WTC11 (cell line): ENCODE data around the gene CACNA1C. TPM values are rescaled to one million over a fixed set of nuclear protein-coding genes. Genes with fewer than 3 reads are reported as not detected.

Experiments
- ATAC-seq: fragments of 200-7000 bp; cut with Tn5 transposase; 2 replicates; pipeline ENCODE4 v1.10.0; 2021; ENCODE audit warnings: mild to moderate bottlenecking, moderate library complexity
- CTCF ChIA-PET: fragments of 300-600 bp; sonication (Branson Sonifier 250); formaldehyde crosslinking; loops from one replicate; lab custom pipeline; 2021; ENCODE audit warnings: antibody characterized with exemption; lab: Charles Lee
- POLR2A ChIA-PET: fragments of 350-600 bp; sonication (Branson Sonifier 250); formaldehyde crosslinking; loops from one replicate; lab custom pipeline; 2021; ENCODE audit warnings: antibody characterized with exemption; lab: Charles Lee
- DNase-seq: peaks from one replicate; pipeline ENCODE4 v3.0.0; 2021; ENCODE audit warnings: low spot score
- H3K27ac Mint-ChIP-seq: 2 replicates; pipeline ENCODE4 v1.8.0; 2021; ENCODE audit warnings: mixed read lengths
- H3K27me3 Mint-ChIP-seq: 2 replicates; pipeline ENCODE4 v1.8.0; 2021; ENCODE audit warnings: low read depth, mild to moderate bottlenecking, moderate library complexity, mixed read lengths
- H3K36me3 Mint-ChIP-seq: 2 replicates; pipeline ENCODE4 v1.8.0; 2021; ENCODE audit warnings: mixed read lengths
- H3K4me1 Mint-ChIP-seq: 2 replicates; pipeline ENCODE4 v1.8.0; 2022; ENCODE audit warnings: mixed read lengths
- H3K4me3 Mint-ChIP-seq: 2 replicates; pipeline ENCODE4 v1.8.0; 2021; ENCODE audit warnings: mild to moderate bottlenecking, moderate library complexity, mixed read lengths
- H3K9me3 Mint-ChIP-seq: 2 replicates; pipeline ENCODE4 v1.8.0; 2021; ENCODE audit warnings: mixed read lengths
- ATF1 ChIP-seq: sonication (generic); formaldehyde crosslinking; IDR thresholded peaks from 2 replicates; pipeline ENCODE4 v1.8.1; 2023; ENCODE audit warnings: mild to moderate bottlenecking, moderate library complexity, missing genetic modification reagents
- ATF2 ChIP-seq: sonication (generic); formaldehyde crosslinking; IDR thresholded peaks from 2 replicates; pipeline ENCODE4 v1.8.1; 2022; ENCODE audit warnings: low read depth, missing genetic modification reagents, borderline replicate concordance
- ATF3 ChIP-seq: sonication (generic); formaldehyde crosslinking; conservative IDR thresholded peaks from 2 replicates; pipeline ENCODE4 v1.8.1; 2022; ENCODE audit warnings: mild to moderate bottlenecking, missing genetic modification reagents
- ELF4 ChIP-seq: sonication (generic); formaldehyde crosslinking; IDR thresholded peaks from 2 replicates; pipeline ENCODE4 v1.8.1; 2022; ENCODE audit warnings: low read depth, mild to moderate bottlenecking, moderate library complexity, missing genetic modification reagents
- EMX1 ChIP-seq: fragments of 250-450 bp; sonication (Bioruptor Pico); IDR thresholded peaks from 2 replicates; pipeline ENCODE4 v1.8.0; 2021; ENCODE audit warnings: mild to moderate bottlenecking
- FOXP1 ChIP-seq: sonication (generic); formaldehyde crosslinking; IDR thresholded peaks from 2 replicates; pipeline ENCODE4 v1.8.0; 2022; ENCODE audit warnings: missing genetic modification reagents, mild to moderate bottlenecking, moderate library complexity, borderline replicate concordance
- GRHL2 ChIP-seq: fragments of 250-450 bp; sonication (Bioruptor Pico); IDR thresholded peaks from 2 replicates; pipeline ENCODE4 v1.8.0; 2022; ENCODE audit warnings: mild to moderate bottlenecking, moderate library complexity; ENCODE audit not compliant: insufficient replicate concordance, severe bottlenecking
- HMGA2 ChIP-seq: fragments of 250-450 bp; sonication (Bioruptor Pico); IDR thresholded peaks from 2 replicates; pipeline ENCODE4 v1.4.0; 2021; ENCODE audit warnings: mild to moderate bottlenecking, moderate library complexity
- IRF2 ChIP-seq: sonication (generic); formaldehyde crosslinking; IDR thresholded peaks from 2 replicates; pipeline ENCODE4 v1.8.0; 2022; ENCODE audit warnings: low read depth, missing genetic modification reagents, borderline replicate concordance
- JAZF1 ChIP-seq: fragments of 250-450 bp; sonication (Bioruptor Pico); IDR thresholded peaks from 2 replicates; pipeline ENCODE4 v1.9.0; 2021; ENCODE audit warnings: moderate library complexity, mild to moderate bottlenecking, inconsistent platforms
- JUN ChIP-seq: sonication (generic); formaldehyde crosslinking; IDR thresholded peaks from 2 replicates; pipeline ENCODE4 v1.8.0; 2023; ENCODE audit warnings: mild to moderate bottlenecking, missing genetic modification reagents
- KAT7 ChIP-seq: sonication (generic); formaldehyde crosslinking; IDR thresholded peaks from 2 replicates; pipeline ENCODE4 v1.8.1; 2023; ENCODE audit warnings: missing genetic modification reagents, mild to moderate bottlenecking, borderline replicate concordance
- NFE2L1 ChIP-seq: sonication (generic); formaldehyde crosslinking; IDR thresholded peaks from 2 replicates; pipeline ENCODE4 v1.8.1; 2023; ENCODE audit warnings: missing genetic modification reagents
- RELA ChIP-seq: sonication (generic); formaldehyde crosslinking; IDR thresholded peaks from 2 replicates; pipeline ENCODE4 v1.8.1; 2022; ENCODE audit warnings: missing genetic modification reagents, mild to moderate bottlenecking, borderline replicate concordance
- SMAD3 ChIP-seq: sonication (generic); formaldehyde crosslinking; IDR thresholded peaks from 2 replicates; pipeline ENCODE4 v1.8.0; 2022; ENCODE audit warnings: missing genetic modification reagents, mild to moderate bottlenecking, borderline replicate concordance
- SMAD4 ChIP-seq: sonication (generic); formaldehyde crosslinking; IDR thresholded peaks from 2 replicates; pipeline ENCODE4 v1.8.0; 2022; ENCODE audit warnings: mild to moderate bottlenecking, missing genetic modification reagents
- SOX15 ChIP-seq: fragments of 250-450 bp; sonication (Bioruptor Pico); IDR thresholded peaks from 2 replicates; pipeline ENCODE4 v1.9.0; 2021; ENCODE audit warnings: mild to moderate bottlenecking
- SP1 ChIP-seq: sonication (generic); formaldehyde crosslinking; conservative IDR thresholded peaks from 2 replicates; pipeline ENCODE4 v1.8.1; 2022; ENCODE audit warnings: missing genetic modification reagents
- TP53 ChIP-seq: sonication (generic); formaldehyde crosslinking; IDR thresholded peaks from 2 replicates; pipeline ENCODE4 v1.8.1; 2023; ENCODE audit warnings: mild to moderate bottlenecking, missing genetic modification reagents
- ZNF416 ChIP-seq: fragments of 250-450 bp; sonication (Bioruptor Pico); IDR thresholded peaks from 2 replicates; pipeline ENCODE4 v1.9.0; 2021; ENCODE audit warnings: mild to moderate bottlenecking, inconsistent platforms
- total RNA-seq: library from RNA; stranded (reverse); gene quantifications from 3 replicates; pipeline ENCODE4 v1.2.3, GENCODE V29; 2021
- TF ChIP-seq, protein P1 (sequence below): sonication (generic); formaldehyde crosslinking; IDR thresholded peaks from 2 replicates; pipeline ENCODE4 v1.8.1; 2022; ENCODE audit warnings: low read depth, mild to moderate bottlenecking, moderate library complexity, missing genetic modification reagents, borderline replicate concordance
- TF ChIP-seq, protein P2 (sequence below): sonication (generic); formaldehyde crosslinking; IDR thresholded peaks from 2 replicates; pipeline ENCODE4 v1.8.0; 2023; ENCODE audit warnings: missing genetic modification reagents
- TF ChIP-seq, protein P3 (sequence below): fragments of 250-450 bp; sonication (Bioruptor Pico); IDR thresholded peaks from 2 replicates; pipeline ENCODE4 v1.9.0; 2021; ENCODE audit warnings: mild to moderate bottlenecking

CACNA1C gene
- total RNA-seq, 1 experiment from 2014 or later = 1.7 TPM

- CTCF ChIA-PET = interaction anchor here (1.2 kb wide), 2 partner anchors 41 to 52 kb away, joined by 4 read pairs; no protein-coding TSS in a partner anchor
- no peaks in the 10 kb centered on the region for H3K9me3 Mint-ChIP-seq
- POLR2A ChIA-PET = no interaction called here
- TF ChIP-seq, protein P1, sequence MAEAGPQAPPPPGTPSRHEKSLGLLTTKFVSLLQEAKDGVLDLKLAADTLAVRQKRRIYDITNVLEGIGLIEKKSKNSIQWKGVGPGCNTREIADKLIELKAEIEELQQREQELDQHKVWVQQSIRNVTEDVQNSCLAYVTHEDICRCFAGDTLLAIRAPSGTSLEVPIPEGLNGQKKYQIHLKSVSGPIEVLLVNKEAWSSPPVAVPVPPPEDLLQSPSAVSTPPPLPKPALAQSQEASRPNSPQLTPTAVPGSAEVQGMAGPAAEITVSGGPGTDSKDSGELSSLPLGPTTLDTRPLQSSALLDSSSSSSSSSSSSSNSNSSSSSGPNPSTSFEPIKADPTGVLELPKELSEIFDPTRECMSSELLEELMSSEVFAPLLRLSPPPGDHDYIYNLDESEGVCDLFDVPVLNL (CRISPR knock-in tag) = no peak
- TF ChIP-seq NFE2L1 (CRISPR knock-in tag) (no peak), ATF1 (no peak), EMX1 (no peak), SMAD3 (CRISPR knock-in tag) (no peak), SP1 (no peak), KAT7 (CRISPR knock-in tag) (no peak)
- H3K27me3 Mint-ChIP-seq = peaks cover 21% of the 10 kb centered on the region
- no peaks in the 10 kb centered on the region for H3K4me1 Mint-ChIP-seq
- DNase-seq (no peak), ATAC-seq (no peak)
- no peak overlapping the region for H3K4me3 Mint-ChIP-seq
- no peaks in the 10 kb centered on the region for H3K36me3 Mint-ChIP-seq
- H3K27ac Mint-ChIP-seq = no peak overlapping the region
Measured at GRCh38 chr12:2732290-2732689, 679.5 kb downstream of the CACNA1C start.

- Mint-ChIP-seq H3K27me3 (peaks cover 14% of the 10 kb centered on the region), H3K27ac (no peak overlapping the region), H3K4me3 (no peak overlapping the region), H3K4me1 (no peaks in the 10 kb centered on the region), H3K9me3 (no peaks in the 10 kb centered on the region), H3K36me3 (no peaks in the 10 kb centered on the region)
- DNase-seq (no peak), ATAC-seq (peak; percentile 70; the same call in 1 of the 2 replicates)
- POLR2A ChIA-PET = no interaction called here
- TF ChIP-seq ATF2 (CRISPR knock-in tag) (no peak), JUN (CRISPR knock-in tag) (no peak), HMGA2 (no peak), ELF4 (CRISPR knock-in tag) (no peak), ZNF416 (CRISPR knock-in tag) (no peak), ATF3 (CRISPR knock-in tag) (no peak), GRHL2 (CRISPR knock-in tag) (no peak), TP53 (CRISPR knock-in tag) (no peak), IRF2 (CRISPR knock-in tag) (no peak), SOX15 (CRISPR knock-in tag) (no peak), JAZF1 (CRISPR knock-in tag) (no peak), FOXP1 (CRISPR knock-in tag) (no peak), SMAD4 (no peak), RELA (CRISPR knock-in tag) (no peak)
- TF ChIP-seq, protein P2, sequence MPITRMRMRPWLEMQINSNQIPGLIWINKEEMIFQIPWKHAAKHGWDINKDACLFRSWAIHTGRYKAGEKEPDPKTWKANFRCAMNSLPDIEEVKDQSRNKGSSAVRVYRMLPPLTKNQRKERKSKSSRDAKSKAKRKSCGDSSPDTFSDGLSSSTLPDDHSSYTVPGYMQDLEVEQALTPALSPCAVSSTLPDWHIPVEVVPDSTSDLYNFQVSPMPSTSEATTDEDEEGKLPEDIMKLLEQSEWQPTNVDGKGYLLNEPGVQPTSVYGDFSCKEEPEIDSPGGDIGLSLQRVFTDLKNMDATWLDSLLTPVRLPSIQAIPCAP (CRISPR knock-in tag) = no peak
- TF ChIP-seq, protein P3, sequence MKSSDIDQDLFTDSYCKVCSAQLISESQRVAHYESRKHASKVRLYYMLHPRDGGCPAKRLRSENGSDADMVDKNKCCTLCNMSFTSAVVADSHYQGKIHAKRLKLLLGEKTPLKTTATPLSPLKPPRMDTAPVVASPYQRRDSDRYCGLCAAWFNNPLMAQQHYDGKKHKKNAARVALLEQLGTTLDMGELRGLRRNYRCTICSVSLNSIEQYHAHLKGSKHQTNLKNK (CRISPR knock-in tag) = no peak
- CTCF ChIA-PET = interaction anchor here (0.6 to 2.5 kb wide), 11 partner anchors 18 to 113 kb away, joined by 3 to 12 read pairs (median 4); no protein-coding TSS in a partner anchor
Measured at GRCh38 chr12:2733493-2734355, 680.9 kb downstream of the CACNA1C start.
